GM12878 (cell line): ENCODE data around the gene TNRC6C. TPM values are rescaled to one million over a fixed set of nuclear protein-coding genes. Genes with fewer than 3 reads are reported as not detected.

Source experiments
- ATAC-seq: fragments of 200-7000 bp; cut with Tn5 transposase; 3 replicates; pipeline ENCODE4 v1.9.1; 2020; ENCODE audit warnings: mild to moderate bottlenecking, moderate library complexity
- BruUV-seq: library from RNA; stranded (reverse); fragments of 400-500 nt; replicated peaks from 2 replicates; lab custom pipeline; 2021; lab: Mats Ljungman, UMichigan
- CTCF ChIA-PET: fragments of 300-600 bp; sonication (Branson Sonifier 250); formaldehyde crosslinking; extraction: SDS; loops from one replicate; lab custom pipeline; 2021; ENCODE audit warnings: inconsistent platforms; lab: Yijun Ruan, JAX
- POLR2A ChIA-PET: fragments of 350-600 bp; formaldehyde crosslinking; extraction: SDS; loops from one replicate; lab custom pipeline; 2021; ENCODE audit warnings: inconsistent platforms; lab: Charles Lee
- RAD21 ChIA-PET: fragments of 300-600 bp; sonication (Branson Sonifier 250); formaldehyde crosslinking; loops from one replicate; lab custom pipeline; 2023; ENCODE audit warnings: antibody characterized with exemption; ENCODE audit not compliant: unreplicated experiment; lab: Charles Lee
- SMC1A ChIA-PET: fragments of 300-600 bp; sonication (Branson Sonifier 250); formaldehyde crosslinking; loops from one replicate; lab custom pipeline; 2023; ENCODE audit not compliant: unreplicated experiment, uncharacterized antibody; lab: Charles Lee
- DNase-seq: peaks from one replicate; pipeline ENCODE4 v3.0.0-alpha.2; 2011; ENCODE audit warnings: low read depth, low spot score
- FAIRE-seq: peaks from 3 replicates; lab custom pipeline; 2011; peaks lifted over from hg19 to GRCh38; lab: Jason Lieb, UNC
- H2AFZ ChIP-seq: 2 replicates; pipeline ENCODE4 v1.6.0; 2011; ENCODE audit warnings: low read depth, low read length, control low read depth; ENCODE audit not compliant: control insufficient read depth
- H3K27ac ChIP-seq: 2 replicates; pipeline ENCODE4 v1.5.1; 2011; ENCODE audit warnings: control low read depth; ENCODE audit not compliant: control insufficient read depth, insufficient read depth
- H3K27me3 ChIP-seq, 2 experiments: replicated peaks in 1 of 2; 2 replicates each; pipeline versions ENCODE4 v1.6.0 to v1.6.1; 2011; ENCODE audit warnings: low read length in 1 of 2; ENCODE audit not compliant: control insufficient read depth in 2 of 2, insufficient read depth in 2 of 2
- H3K36me3 ChIP-seq, 2 experiments: 2 replicates each; pipeline ENCODE4 v1.5.1; 2011; ENCODE audit warnings: low read length in 1 of 2; ENCODE audit not compliant: control insufficient read depth in 2 of 2, insufficient read depth in 2 of 2
- H3K4me1 ChIP-seq: 2 replicates; pipeline ENCODE4 v1.6.1; 2011; ENCODE audit warnings: mild to moderate bottlenecking, low read length, moderate library complexity, mixed read lengths; ENCODE audit not compliant: control insufficient read depth, insufficient read depth
- H3K4me2 ChIP-seq: 2 replicates; pipeline ENCODE4 v1.6.0; 2011; ENCODE audit warnings: control low read depth; ENCODE audit not compliant: control insufficient read depth, insufficient read depth
- H3K4me3 ChIP-seq: fragments of 200-600 bp; sonication (generic); 2 replicates; pipeline ENCODE4 v1.5.1; 2016
- H3K79me2 ChIP-seq: 2 replicates; pipeline ENCODE4 v1.6.0; 2011; ENCODE audit warnings: low read length; ENCODE audit not compliant: control insufficient read depth, insufficient read depth
- H3K9ac ChIP-seq: 2 replicates; pipeline ENCODE4 v1.8.0; 2011; ENCODE audit warnings: low read length, control low read depth, mixed read lengths; ENCODE audit not compliant: control insufficient read depth, insufficient read depth
- H3K9me3 ChIP-seq: replicated peaks from 3 replicates; pipeline ENCODE4 v1.5.1; 2011; ENCODE audit warnings: mild to moderate bottlenecking, low read length; ENCODE audit not compliant: control insufficient read depth, insufficient read depth
- H4K20me1 ChIP-seq: 2 replicates; pipeline ENCODE4 v1.6.0; 2011; ENCODE audit not compliant: control insufficient read depth, insufficient read depth
- ASH2L ChIP-seq: fragments of 300-600, 200-600 bp; sonication (generic); IDR thresholded peaks from 2 replicates; pipeline ENCODE4 v1.6.1; 2017; ENCODE audit warnings: low read depth, mild to moderate bottlenecking, borderline replicate concordance
- BCL11A ChIP-seq: IDR thresholded peaks from 2 replicates; pipeline ENCODE4 v1.6.1; 2011; ENCODE audit warnings: low read depth, low read length
- EGR1 ChIP-seq, 2 experiments: IDR thresholded peaks; 1 replicate in 1 of 2; 2 replicates in 1 of 2; pipeline ENCODE4 v1.6.1; 2011 to 2012; ENCODE audit warnings: low read depth in 2 of 2, low read length in 2 of 2, borderline replicate concordance in 1 of 2, mild to moderate bottlenecking in 1 of 2, moderate library complexity in 1 of 2
- FOXM1 ChIP-seq: IDR thresholded peaks from 2 replicates; pipeline ENCODE4 v1.6.1; 2012; ENCODE audit warnings: low read depth, mild to moderate bottlenecking, inconsistent platforms, low read length, moderate library complexity
- HDGF ChIP-seq: fragments of 450-650 bp; IDR thresholded peaks from 2 replicates; pipeline ENCODE4 v1.6.1; 2016; ENCODE audit warnings: antibody characterized with exemption
- KLF5 ChIP-seq: fragments of 450-650 bp; IDR thresholded peaks from 2 replicates; pipeline ENCODE4 v1.6.1; 2014; ENCODE audit warnings: mild to moderate bottlenecking; ENCODE audit not compliant: partially characterized antibody
- REST ChIP-seq: IDR thresholded peaks from 2 replicates; pipeline ENCODE4 v1.6.1; 2012; ENCODE audit warnings: mild to moderate bottlenecking, low read depth, low read length
- RFX5 ChIP-seq: IDR thresholded peaks from 2 replicates; pipeline ENCODE4 v1.6.1; 2011; ENCODE audit warnings: low read depth, low read length, improper control_type of control experiment
- STAT1 ChIP-seq: fragments of 450-650 bp; conservative IDR thresholded peaks from 2 replicates; pipeline ENCODE4 v1.6.1; 2014; ENCODE audit warnings: antibody characterized with exemption, mild to moderate bottlenecking
- TAF1 ChIP-seq: IDR thresholded peaks from 2 replicates; pipeline ENCODE4 v1.6.1; 2011; ENCODE audit warnings: mild to moderate bottlenecking, low read depth, low read length, borderline replicate concordance
- TCF7 ChIP-seq: IDR thresholded peaks from 2 replicates; pipeline ENCODE4 v1.6.1; 2014; ENCODE audit warnings: antibody characterized with exemption, borderline replicate concordance
- WRNIP1 ChIP-seq: IDR thresholded peaks from 2 replicates; pipeline ENCODE4 v1.6.1; 2011; ENCODE audit warnings: low read depth, low read length, improper control_type of control experiment, borderline replicate concordance
- WGBS: methylation state at CpG from one replicate; pipeline ENCODE4 v1.1.6; 2016; ENCODE audit warnings: low lambda C conversion rate; ENCODE audit not compliant: insufficient replicate concordance, insufficient coverage; ENCODE audit errors: missing lambda C conversion rate; 5-methylcytosine and 5-hydroxymethylcytosine counted together
- in situ Hi-C: fragments of 300-500 bp; cut with MboI; formaldehyde crosslinking; loops from 9 replicates; pipeline ENCODE4 v1.14.3; 2018; ENCODE audit warnings: mixed read lengths
- intact Hi-C: fragments of 100-400 bp; cut with micrococcal nuclease; formaldehyde crosslinking; loops from one replicate; pipeline ENCODE4 v1.14.2; 2022; ENCODE audit not compliant: unreplicated experiment
- polyA plus RNA-seq, 11 experiments: library from polyadenylated mRNA; depleted of rRNA in 4 of 11; unstranded in 6 of 11; stranded (reverse) in 5 of 11; fragments of >200 nt; fragmentation: Nextera tagmentation in 4 of 11; fragmentation: Illumina TruSeq in 1 of 11; extraction: Ambion mirVana in 4 of 11; extraction: Trizol in 1 of 11; gene quantifications; 1 replicate in 1 of 11; 2 replicates in 10 of 11; pipeline versions ENCODE4 v1.2.1 to v1.2.3, GENCODE V29; 2011 to 2016; ENCODE audit warnings: inconsistent platforms in 2 of 11, missing spikeins in 2 of 11, low read depth in 1 of 11
- total RNA-seq, 4 experiments: library from RNA; depleted of rRNA in 3 of 4; stranded (reverse); fragments of >200 nt in 3 of 4; fragmentation: Illumina TruSeq in 1 of 4; extraction: Trizol in 1 of 4; gene quantifications; 2 replicates each; pipeline versions ENCODE4 v1.2.1 to v1.2.3, GENCODE V29; 2013 to 2021
- TF ChIP-seq, protein P1 (sequence below): fragments of 450-650 bp; IDR thresholded peaks from 2 replicates; pipeline ENCODE4 v1.6.1; 2018; ENCODE audit warnings: borderline replicate concordance, mild to moderate bottlenecking; ENCODE audit not compliant: partially characterized antibody

The TNRC6C gene
- total and polyA plus RNA-seq, 10 of the 15 experiments (the other 5 are each of a cell fraction or from before 2014, with no cell fraction given) = 0.40 to 6.1 (median 0.96) TPM

GRCh38 chr17:78123258-78123929, 164.9 kb downstream of the TNRC6C start:
- ATAC-seq (no peak), DNase-seq (no peak), FAIRE-seq (no peak)
- in situ Hi-C loops = no loop called here
- RAD21 ChIA-PET = interaction anchor here (1.2 to 3.2 kb wide), 3 partner anchors 11 to 53 kb away, joined by 6 to 29 read pairs (median 26); no protein-coding TSS in a partner anchor
- 92% methylated on average over 5 of the region's 5 CpGs for WGBS
- SMC1A ChIA-PET = interaction anchor here (1.0 to 2.4 kb wide), 3 partner anchors 11 to 60 kb away, joined by 3 to 14 read pairs (median 3); no protein-coding TSS in a partner anchor
- Histone ChIP-seq H3K4me2 (peak overlapping the region; percentile 100), H3K9me3 (no peaks in the 10 kb centered on the region), H3K4me1 (peaks cover 61% of the 10 kb centered on the region), H3K79me2 (peaks cover 77% of the 10 kb centered on the region), H3K36me3 (peaks cover 14 to 19% of the 10 kb centered on the region in 2 experiments), H3K4me3 (peak overlapping the region; percentile 70; the same call in 1 of the 2 replicates), H3K9ac (no peak overlapping the region), H3K27ac (peak overlapping the region; percentile 95; the same call in 1 of the 2 replicates), H2AFZ (no peak overlapping the region), H3K27me3 (no peaks in the 10 kb centered on the region), H4K20me1 (no peaks in the 10 kb centered on the region)
- TF ChIP-seq REST (no peak), HDGF (0 out of 2 replicates have a peak, but pooled peaks have one; percentile 19), STAT1 (no peak), TAF1 (no peak), ASH2L (no peak), RFX5 (no peak), KLF5 (no peak), EGR1 (IDR thresholded peaks at IDR 0.05; ENCODE audit: borderline replicate concordance in 1 of 2, low read depth in 2 of 2, low read length in 2 of 2) (peak in 1 of 2 experiments; percentile 27; a peak in 1 of 3 replicates), BCL11A (no peak), TCF7 (no peak), FOXM1 (no peak), WRNIP1 (no peak)
- TF ChIP-seq, protein P1, sequence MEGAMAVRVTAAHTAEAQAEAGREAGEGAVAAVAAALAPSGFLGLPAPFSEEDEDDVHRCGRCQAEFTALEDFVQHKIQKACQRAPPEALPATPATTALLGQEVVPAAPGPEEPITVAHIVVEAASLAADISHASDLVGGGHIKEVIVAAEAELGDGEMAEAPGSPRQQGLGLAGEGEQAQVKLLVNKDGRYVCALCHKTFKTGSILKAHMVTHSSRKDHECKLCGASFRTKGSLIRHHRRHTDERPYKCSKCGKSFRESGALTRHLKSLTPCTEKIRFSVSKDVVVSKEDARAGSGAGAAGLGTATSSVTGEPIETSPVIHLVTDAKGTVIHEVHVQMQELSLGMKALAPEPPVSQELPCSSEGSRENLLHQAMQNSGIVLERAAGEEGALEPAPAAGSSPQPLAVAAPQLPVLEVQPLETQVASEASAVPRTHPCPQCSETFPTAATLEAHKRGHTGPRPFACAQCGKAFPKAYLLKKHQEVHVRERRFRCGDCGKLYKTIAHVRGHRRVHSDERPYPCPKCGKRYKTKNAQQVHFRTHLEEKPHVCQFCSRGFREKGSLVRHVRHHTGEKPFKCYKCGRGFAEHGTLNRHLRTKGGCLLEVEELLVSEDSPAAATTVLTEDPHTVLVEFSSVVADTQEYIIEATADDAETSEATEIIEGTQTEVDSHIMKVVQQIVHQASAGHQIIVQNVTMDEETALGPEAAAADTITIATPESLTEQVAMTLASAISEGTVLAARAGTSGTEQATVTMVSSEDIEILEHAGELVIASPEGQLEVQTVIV = no peak
- intact Hi-C loops = no loop called here
- BruUV-seq = TSS peak; percentile 41
- CTCF ChIA-PET = interaction anchor here (2.1 to 12.7 kb wide), 3 partner anchors 13 to 52 kb away, joined by 5 to 100 read pairs (median 66); no protein-coding TSS in a partner anchor
- POLR2A ChIA-PET = interaction anchor here (0.6 to 8.0 kb wide), 6 partner anchors 11 to 83 kb away, joined by 3 to 85 read pairs (median 6); partner anchors contain the start of gene SYNGR2
